ENCODE results near the gene ENPP4. TPM values are rescaled to one million over a fixed set of nuclear protein-coding genes. Genes with fewer than 3 reads are reported as not detected.

Gene ENPP4
- total and polyA plus RNA-seq, 2 of the 4 experiments (the other 2 are of a cell fraction) = under 0.01 to 0.03 TPM

GRCh38 chr6:46102123-46102522 is 27.7 kb upstream of the ENPP4 start:
- Histone ChIP-seq H3K4me3 (ENCODE audit: insufficient read depth, low read depth, low read length) (no peak overlapping the region), H2AK9ac (replicated peaks; ENCODE audit: low read depth, low read length, poor library complexity) (no peak overlapping the region), H4K5ac (ENCODE audit: low read depth, low read length) (no peak overlapping the region), H3K14ac (replicated peaks; ENCODE audit: low read depth, low read length) (no peak overlapping the region), H3K79me1 (ENCODE audit: low read depth in 1 of 2, low read length in 2 of 2) (no peaks in the 10 kb centered on the region), H3K27ac (ENCODE audit: insufficient read depth, low read length) (no peak overlapping the region), H2BK15ac (ENCODE audit: low read depth, low read length) (no peak overlapping the region), H4K91ac (ENCODE audit: insufficient read depth, low read depth, low read length) (no peak overlapping the region), H3K4me1 (ENCODE audit: control insufficient read depth, insufficient read depth, low read length) (no peaks in the 10 kb centered on the region), H2BK20ac (ENCODE audit: low read depth, low read length) (no peak overlapping the region), H2AK5ac (ENCODE audit: low read depth, low read length) (no peak overlapping the region), H4K20me1 (ENCODE audit: insufficient read depth, low read length) (no peaks in the 10 kb centered on the region), H3K18ac (ENCODE audit: low read depth, low read length) (no peak overlapping the region), H3K4ac (ENCODE audit: low read depth, low read length) (no peak overlapping the region), H3K23ac (ENCODE audit: low read depth, low read length) (no peak overlapping the region), H4K8ac (ENCODE audit: low read depth in 2 of 2, low read length in 2 of 2) (no peak overlapping the region), H2BK5ac (ENCODE audit: low read depth, low read length, poor library complexity, severe bottlenecking) (no peak overlapping the region), H3K9ac (ENCODE audit: low read depth, low read length) (no peak overlapping the region), H3K27me3 (ENCODE audit: control insufficient read depth, insufficient read depth, low read length) (no peaks in the 10 kb centered on the region), H3K9me3 (ENCODE audit: control insufficient read depth, insufficient read depth, low read length) (no peaks in the 10 kb centered on the region), H3K9me1 (ENCODE audit: insufficient read depth, low read length) (no peaks in the 10 kb centered on the region), H2BK120ac (ENCODE audit: low read depth, low read length) (no peak overlapping the region), H2AFZ (replicated peaks; ENCODE audit: low read length, poor library complexity) (no peak overlapping the region), H3K56ac (ENCODE audit: extremely low read depth, insufficient read depth, low read length) (no peak overlapping the region), H3K36me3 (ENCODE audit: control insufficient read depth, insufficient read depth, low read length) (no peaks in the 10 kb centered on the region), H3K4me2 (ENCODE audit: low read depth, low read length) (no peak overlapping the region)
- TF ChIP-seq FOS (IDR thresholded peaks at IDR 0.05; ENCODE audit: low read depth, low read length) (no peak), CTCF (conservative IDR thresholded peaks at IDR 0.05; ENCODE audit: low read depth, low read length) (no peak), RCOR1 (IDR thresholded peaks at IDR 0.05; ENCODE audit: insufficient replicate concordance, low read length) (no peak), POLR2A (IDR thresholded peaks at IDR 0.05; ENCODE audit: low read depth, low read length) (no peak), CEBPB (IDR thresholded peaks at IDR 0.05; ENCODE audit: low read depth, low read length) (no peak), MAFK (IDR thresholded peaks at IDR 0.05; ENCODE audit: low read depth, low read length) (no peak), MXI1 (IDR thresholded peaks at IDR 0.05; ENCODE audit: borderline replicate concordance, low read depth, low read length) (no peak), RFX5 (IDR thresholded peaks at IDR 0.05; ENCODE audit: low read depth, low read length) (no peak), CHD1 (IDR thresholded peaks at IDR 0.05; ENCODE audit: low read depth, low read length) (no peak), NFE2L2 (IDR thresholded peaks at IDR 0.05; ENCODE audit: low read depth, low read length) (no peak), RAD21 (IDR thresholded peaks at IDR 0.05; ENCODE audit: low read length) (no peak), BHLHE40 (IDR thresholded peaks at IDR 0.05; ENCODE audit: low read depth, low read length) (no peak), MAZ (IDR thresholded peaks at IDR 0.05; ENCODE audit: borderline replicate concordance, low read depth, low read length) (no peak), ELK1 (IDR thresholded peaks at IDR 0.05; ENCODE audit: borderline replicate concordance, low read depth, low read length) (no peak), USF2 (IDR thresholded peaks at IDR 0.05; ENCODE audit: low read depth, low read length) (no peak)
- in situ Hi-C loops (cut with MboI; ENCODE audit: low sequenced_read_pairs) (no loop called here), dilution Hi-C loops (cut with HindIII; ENCODE audit: low sequenced_read_pairs, unreplicated experiment) (no loop called here), intact Hi-C loops (cut with micrococcal nuclease) (no loop called here)
- no TSS peak for BruUV-seq (replicated peaks)
- WGBS, 2 experiments (ENCODE audit: extremely low coverage in 2 of 2, insufficient read length in 1 of 2) = no CpG with 5 or more reads among the region's 3 CpGs
- DNase-seq (no peak), ATAC-seq (ENCODE audit: low read depth) (no peak)
- POLR2A ChIA-PET (ENCODE audit: unreplicated experiment) = no interaction called here
- CTCF ChIA-PET = no interaction called here

Data from IMR-90 (cell line).